Activated CD4-positive, alpha-beta T cell treated with anti-CD3 and anti-CD28 coated beads for 48 hours (primary cell): ENCODE data around the gene GLT8D2.

Experiments used
- DNase-seq: peaks from one replicate; pipeline ENCODE4 v3.0.0-alpha.2; 2020

The GLT8D2 gene

GRCh38 chr12:103944964-103945363 lies 105.0 kb downstream of the GLT8D2 start:
- DNase-seq = no peak
